Mesangial cell (primary cell): ENCODE data around the gene IMPDH2. TPM values are rescaled to one million over a fixed set of nuclear protein-coding genes. Genes with fewer than 3 reads are reported as not detected.

ENCODE experiments used
- total RNA-seq: library from RNA; depleted of rRNA; stranded (reverse); fragments of >200 nt; gene quantifications from 2 replicates; pipeline ENCODE4 v1.2.3, GENCODE V29; 2015

The IMPDH2 gene
- 182 and 193 TPM in 2 replicates for total RNA-seq

DNA sequence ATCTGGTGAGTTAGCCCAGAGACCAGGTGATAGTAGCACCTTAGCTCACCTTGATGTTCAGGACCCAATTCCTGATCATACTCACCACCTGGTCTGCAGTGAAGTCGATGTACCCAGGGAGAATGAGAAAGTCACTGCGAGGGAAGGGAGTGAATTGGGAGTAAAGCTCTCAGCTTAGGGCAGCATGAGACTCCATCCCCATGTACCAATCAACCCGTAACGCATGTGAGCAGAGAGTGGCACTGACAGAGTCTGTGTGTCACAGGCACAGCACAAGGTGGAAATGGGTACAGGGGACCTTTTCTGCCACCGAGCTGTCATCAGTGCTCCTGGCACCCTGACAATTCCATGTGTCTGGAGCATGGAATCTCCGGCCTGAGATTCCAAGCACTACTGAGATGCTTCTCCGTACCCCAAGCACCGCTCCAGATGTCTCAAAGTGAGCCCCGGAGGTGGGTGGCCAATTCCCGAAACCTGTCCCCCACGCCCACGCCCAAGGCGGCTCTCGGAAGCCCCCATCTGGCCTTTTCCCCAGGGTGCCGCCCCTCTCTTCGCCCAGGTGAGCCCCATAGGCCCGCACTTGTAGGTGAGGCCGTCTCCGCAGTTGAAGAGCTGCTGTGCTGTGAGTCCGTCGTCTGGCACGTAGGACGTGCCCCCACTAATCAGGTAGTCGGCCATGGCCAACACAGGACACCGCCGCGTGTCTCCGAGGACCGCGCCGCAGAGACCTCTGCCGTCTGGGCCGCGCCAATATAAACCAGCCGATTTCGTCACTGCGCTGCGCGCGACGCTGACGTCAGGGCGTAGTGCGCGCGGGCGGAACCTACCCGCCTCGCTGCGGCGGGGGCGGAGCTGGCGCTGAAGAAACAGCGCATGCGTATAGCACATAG, at the start of gene IMPDH2:
Gene IMPDH2, minus strand, starts transcription at position 726 of the 890 bp plus-strand sequence. Its CDS starts 48 bp downstream, at position 678.

GRCh38 chr3:49021813-49022687, 7.1 kb downstream of the IMPDH2 start, which contains the start of gene NDUFAF3:
Gene NDUFAF3 (plus strand): TSS chr3:49022121. CDS start chr3:49022145, 24 bp downstream.

GRCh38 chr3:49017971-49018706, 11.1 kb downstream of the IMPDH2 start, which contains the start of gene DALRD3:
Gene DALRD3 (minus strand): TSS chr3:49018580. CDS start chr3:49018564, 16 bp downstream.

GRCh38 chr3:49007068-49007770, 22.0 kb downstream of the IMPDH2 start, which contains the start of gene WDR6:
Gene WDR6 (plus strand): TSS chr3:49007391. CDS start chr3:49007432, 41 bp downstream.

GRCh38 chr3:48989796-48990635, 39.2 kb downstream of the IMPDH2 start, which contains the start of gene P4HTM:
Gene P4HTM (plus strand): TSS chr3:48990241. CDS start chr3:48990257, 16 bp downstream.

Other genes with a start within 250 kb of the IMPDH2 start
- gene PRKAR2A, start 181.5 kb downstream of the IMPDH2 start, total RNA-seq: 21.8 and 27.9 TPM in 2 replicates
- gene SLC25A20, start 130.5 kb downstream of the IMPDH2 start, total RNA-seq: 8.6 and 13.1 TPM in 2 replicates
- gene ARIH2, start 110.6 kb downstream of the IMPDH2 start, total RNA-seq: 72.1 and 85.6 TPM in 2 replicates
- gene P4HTM, start 39.2 kb downstream of the IMPDH2 start, total RNA-seq: 16.3 and 82.8 TPM in 2 replicates
- gene WDR6, start 22.0 kb downstream of the IMPDH2 start, total RNA-seq: 89.0 and 128 TPM in 2 replicates
- 57.8 and 89.2 TPM in 2 replicates for gene DALRD3, start 10.8 kb downstream of the IMPDH2 start, total RNA-seq
- 212 and 249 TPM in 2 replicates for gene NDUFAF3, start 7.3 kb downstream of the IMPDH2 start, total RNA-seq
- gene QRICH1, start 64.7 kb upstream of the IMPDH2 start, total RNA-seq: 70.0 and 78.2 TPM in 2 replicates
- 362 and 497 TPM in 2 replicates for gene QARS1, start 75.4 kb upstream of the IMPDH2 start, total RNA-seq
- gene USP19, start 91.4 kb upstream of the IMPDH2 start, total RNA-seq: 38.1 and 55.4 TPM in 2 replicates
- gene LAMB2, start 103.7 kb upstream of the IMPDH2 start, total RNA-seq: 209 and 412 TPM in 2 replicates
- gene CCDC71, start 136.9 kb upstream of the IMPDH2 start, total RNA-seq: 32.4 and 33.2 TPM in 2 replicates
- gene KLHDC8B, start 142.2 kb upstream of the IMPDH2 start, total RNA-seq: 10.1 and 37.6 TPM in 2 replicates
- 0.33 and 0.76 TPM in 2 replicates for gene C3orf62, start 247.8 kb upstream of the IMPDH2 start, total RNA-seq